GM18511 (cell line): ENCODE results near the gene C12orf42.
A peak's percentile ranks its signal among the peaks of the same experiment; 100 is the strongest.

Experiments
- ATAC-seq: cut with Tn5 transposase; IDR thresholded peaks from one replicate; pipeline ENCODE4 v1.9.1; 2021; ENCODE audit warnings: mild to moderate bottlenecking, moderate library complexity; ENCODE audit not compliant: unreplicated experiment

Gene C12orf42

DNA sequence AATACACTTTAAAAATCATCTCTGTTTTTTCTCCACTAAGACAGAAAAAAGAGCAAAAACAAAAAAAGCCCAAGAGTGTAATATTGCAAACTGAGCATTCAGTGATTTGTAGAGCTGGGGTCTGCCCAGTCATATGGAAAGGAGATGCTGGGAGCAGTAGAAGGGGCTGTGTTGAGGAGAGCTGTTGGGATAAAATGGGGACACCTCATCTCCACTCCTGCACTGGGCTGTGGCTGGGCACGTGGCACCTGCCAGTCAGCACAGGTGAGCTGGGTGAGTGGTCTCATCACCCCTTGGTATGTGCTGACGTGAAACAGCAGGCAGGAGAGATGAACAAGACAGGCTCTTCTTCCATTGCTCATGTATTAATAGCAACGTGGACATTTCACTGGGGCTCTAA, 217.4 kb downstream of the C12orf42 start:
- no peak for ATAC-seq

DNA sequence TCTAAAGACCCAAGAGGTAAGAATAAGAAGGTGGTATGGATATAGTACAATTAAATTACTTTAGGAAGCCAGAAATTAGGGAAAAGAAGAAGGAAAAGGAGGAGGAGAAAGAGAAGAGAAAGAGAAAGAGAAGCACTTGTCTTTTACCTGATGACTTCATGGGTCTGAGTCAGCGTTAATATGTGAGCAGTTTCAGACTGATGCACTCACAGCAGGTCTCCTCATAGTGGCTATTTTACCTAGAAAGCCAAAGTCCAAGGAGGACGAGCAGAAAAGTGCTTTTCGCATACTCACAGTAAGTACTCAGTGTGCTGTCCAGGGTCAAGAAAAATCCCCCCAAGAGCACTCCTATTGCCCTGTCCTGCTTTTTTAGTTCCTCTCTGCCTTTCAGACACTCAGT, 222.1 kb downstream of the C12orf42 start:
- peak; percentile 61 for ATAC-seq

DNA sequence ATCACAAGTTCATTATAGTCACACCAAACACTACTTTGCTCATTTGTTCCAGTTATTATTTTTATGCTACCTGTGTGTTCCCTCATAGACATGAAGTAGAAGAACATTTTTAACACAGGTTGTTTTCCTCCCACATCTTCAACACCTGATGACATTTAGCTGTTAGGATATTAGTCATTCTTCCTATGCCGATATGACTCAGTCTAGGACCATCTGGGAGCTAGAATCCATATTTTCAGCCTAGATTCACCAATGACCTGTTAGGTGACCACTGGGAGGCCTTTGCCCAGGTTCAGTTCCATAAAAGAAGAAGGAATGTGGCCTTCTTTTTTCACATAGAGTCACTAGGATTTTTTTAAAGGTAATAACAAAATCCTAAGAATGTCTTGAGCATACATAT, 222.8 kb downstream of the C12orf42 start:
- no peak for ATAC-seq

GRCh38 chr12:103269946-103270345, 225.8 kb downstream of the C12orf42 start:
- ATAC-seq: no peak

GRCh38 chr12:103268831-103269514, 226.8 kb downstream of the C12orf42 start:
- no peak for ATAC-seq

DNA sequence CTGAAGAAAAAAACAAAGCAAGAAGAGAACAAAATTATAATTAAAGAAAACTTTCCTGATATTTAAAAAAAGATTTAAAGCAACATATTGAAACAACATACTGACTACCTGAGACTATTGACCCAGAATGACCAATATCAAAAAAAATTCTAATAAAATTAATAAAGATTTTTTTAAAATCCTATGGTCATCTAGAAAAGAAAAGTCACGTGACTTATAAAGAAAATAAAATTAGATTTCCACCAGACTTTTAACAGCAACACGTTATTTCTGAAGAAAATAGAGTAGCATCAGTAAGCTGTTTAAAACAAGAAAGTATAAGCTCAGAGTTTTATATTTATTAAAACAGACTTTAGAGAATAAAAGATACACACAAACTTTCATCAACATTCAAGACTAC, 238.0 kb downstream of the C12orf42 start:
- no peak for ATAC-seq
